ENCODE results near the gene FXR2.

- TF ChIP-seq RFX5 (IDR thresholded peaks at IDR 0.05; ENCODE audit: low read depth, low read length) (no peak), POLR2AphosphoS2 (IDR thresholded peaks at IDR 0.05; ENCODE audit: low read depth, low read length) (no peak)
- TF ChIP-seq, protein P1, sequence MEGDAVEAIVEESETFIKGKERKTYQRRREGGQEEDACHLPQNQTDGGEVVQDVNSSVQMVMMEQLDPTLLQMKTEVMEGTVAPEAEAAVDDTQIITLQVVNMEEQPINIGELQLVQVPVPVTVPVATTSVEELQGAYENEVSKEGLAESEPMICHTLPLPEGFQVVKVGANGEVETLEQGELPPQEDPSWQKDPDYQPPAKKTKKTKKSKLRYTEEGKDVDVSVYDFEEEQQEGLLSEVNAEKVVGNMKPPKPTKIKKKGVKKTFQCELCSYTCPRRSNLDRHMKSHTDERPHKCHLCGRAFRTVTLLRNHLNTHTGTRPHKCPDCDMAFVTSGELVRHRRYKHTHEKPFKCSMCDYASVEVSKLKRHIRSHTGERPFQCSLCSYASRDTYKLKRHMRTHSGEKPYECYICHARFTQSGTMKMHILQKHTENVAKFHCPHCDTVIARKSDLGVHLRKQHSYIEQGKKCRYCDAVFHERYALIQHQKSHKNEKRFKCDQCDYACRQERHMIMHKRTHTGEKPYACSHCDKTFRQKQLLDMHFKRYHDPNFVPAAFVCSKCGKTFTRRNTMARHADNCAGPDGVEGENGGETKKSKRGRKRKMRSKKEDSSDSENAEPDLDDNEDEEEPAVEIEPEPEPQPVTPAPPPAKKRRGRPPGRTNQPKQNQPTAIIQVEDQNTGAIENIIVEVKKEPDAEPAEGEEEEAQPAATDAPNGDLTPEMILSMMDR (IDR thresholded peaks at IDR 0.05 in 2 of 3, conservative IDR thresholded peaks at IDR 0.05 in 1 of 3; ENCODE audit: control insufficient read depth in 2 of 3, extremely low read depth in 1 of 3, insufficient read depth in 1 of 3, low read depth in 3 of 3, low read length in 3 of 3), result no peak
Observed at GRCh38 chr17:7647018-7647417, 32.3 kb upstream of the FXR2 start.
